HepG2 (cell line): ENCODE data around the gene NCKIPSD. TPM values are rescaled to one million over a fixed set of nuclear protein-coding genes. Genes with fewer than 3 reads are reported as not detected.
A peak's percentile ranks its signal among the peaks of the same experiment; 100 is the strongest.

Experiments
- HDAC6 ChIP-seq: fragments of 200-600 bp; sonication (generic); IDR thresholded peaks from 2 replicates; pipeline ENCODE4 v1.7.0; 2017; ENCODE audit warnings: mild to moderate bottlenecking, antibody characterized with exemption, low read length, low read depth
- HOXD1 ChIP-seq: sonication (generic); formaldehyde crosslinking; IDR thresholded peaks from 2 replicates; pipeline ENCODE4 v1.5.0; 2020; ENCODE audit warnings: missing genetic modification reagents
- JDP2 ChIP-seq: sonication (generic); formaldehyde crosslinking; IDR thresholded peaks from 2 replicates; pipeline ENCODE4 v1.8.1; 2022; ENCODE audit warnings: missing genetic modification reagents, borderline replicate concordance
- LBX2 ChIP-seq: sonication (generic); formaldehyde crosslinking; IDR thresholded peaks from 2 replicates; pipeline ENCODE4 v1.5.0; 2020; ENCODE audit warnings: missing genetic modification reagents, mild to moderate bottlenecking, borderline replicate concordance
- MLX ChIP-seq: IDR thresholded peaks from 2 replicates; pipeline ENCODE4 v1.6.1; 2016
- NCOA2 ChIP-seq: sonication (generic); formaldehyde crosslinking; IDR thresholded peaks from 2 replicates; pipeline ENCODE4 v1.8.0; 2022; ENCODE audit warnings: inconsistent platforms
- NCOA5 ChIP-seq: sonication (generic); formaldehyde crosslinking; IDR thresholded peaks from 2 replicates; pipeline ENCODE4 v1.4.0; 2020; ENCODE audit warnings: missing genetic modification reagents
- PRDM4 ChIP-seq: sonication (generic); formaldehyde crosslinking; IDR thresholded peaks from 2 replicates; pipeline ENCODE4 v1.9.0; 2021; ENCODE audit warnings: missing genetic modification reagents, borderline replicate concordance
- RAD21 ChIP-seq: fragments of 450-650 bp; formaldehyde crosslinking; IDR thresholded peaks from 2 replicates; pipeline ENCODE4 v1.5.0; 2020; ENCODE audit warnings: mild to moderate bottlenecking
- SRY ChIP-seq: sonication (generic); formaldehyde crosslinking; IDR thresholded peaks from 2 replicates; pipeline ENCODE4 v1.8.0; 2022; ENCODE audit warnings: mild to moderate bottlenecking, missing genetic modification reagents
- TEAD2 ChIP-seq: sonication (generic); formaldehyde crosslinking; IDR thresholded peaks from 2 replicates; pipeline ENCODE4 v1.9.0; 2021; ENCODE audit warnings: missing genetic modification reagents
- ZFY ChIP-seq: sonication (generic); formaldehyde crosslinking; IDR thresholded peaks from 2 replicates; pipeline ENCODE4 v1.4.0; 2020; ENCODE audit warnings: missing genetic modification reagents
- ZNF512 ChIP-seq: sonication (generic); formaldehyde crosslinking; IDR thresholded peaks from 2 replicates; pipeline ENCODE4 v1.4.0; 2020; ENCODE audit warnings: mild to moderate bottlenecking, missing genetic modification reagents
- ZNF513 ChIP-seq: sonication (generic); formaldehyde crosslinking; conservative IDR thresholded peaks from 2 replicates; pipeline ENCODE4 v1.5.0; 2020; ENCODE audit warnings: missing genetic modification reagents
- polyA plus RNA-seq, 8 experiments: library from polyadenylated mRNA; depleted of rRNA in 3 of 8; stranded (reverse) in 7 of 8; unstranded in 1 of 8; fragments of >200 nt; fragmentation: Illumina TruSeq in 4 of 8; extraction: Trizol in 4 of 8; gene quantifications; 2 replicates each; pipeline versions ENCODE4 v1.2.1 to v1.2.3, GENCODE V29; 2011 to 2016; ENCODE audit warnings: low read depth in 4 of 8, missing spikeins in 1 of 8, mixed read lengths in 1 of 8; ENCODE audit not compliant: insufficient read depth in 1 of 8
- total RNA-seq, 5 experiments: library from RNA; depleted of rRNA; stranded (reverse); fragments of >200 nt; fragmentation: Illumina TruSeq; extraction: Trizol; gene quantifications; 2 replicates each; pipeline ENCODE4 v1.2.3, GENCODE V29; 2016; ENCODE audit warnings: low read depth in 1 of 5
- TF ChIP-seq, protein P1 (sequence below): sonication (generic); formaldehyde crosslinking; IDR thresholded peaks from 2 replicates; pipeline ENCODE4 v1.5.0; 2020; ENCODE audit warnings: missing genetic modification reagents
- TF ChIP-seq, protein P2 (sequence below): sonication (generic); formaldehyde crosslinking; IDR thresholded peaks from 2 replicates; pipeline ENCODE4 v1.4.0; 2020; ENCODE audit warnings: missing genetic modification reagents
- TF ChIP-seq, protein P3 (sequence below): IDR thresholded peaks from 2 replicates; pipeline ENCODE4 v1.6.1; 2016; ENCODE audit warnings: missing compliant biosample characterization, missing genetic modification reagents, borderline replicate concordance

NCKIPSD gene
- total and polyA plus RNA-seq, 2 of the 13 experiments (the other 11 are each of a cell fraction or from before 2014, with no cell fraction given) = 13.5 to 35.2 TPM

- no peak for TF ChIP-seq MLX (CRISPR knock-in tag)
- TF ChIP-seq, protein P1, sequence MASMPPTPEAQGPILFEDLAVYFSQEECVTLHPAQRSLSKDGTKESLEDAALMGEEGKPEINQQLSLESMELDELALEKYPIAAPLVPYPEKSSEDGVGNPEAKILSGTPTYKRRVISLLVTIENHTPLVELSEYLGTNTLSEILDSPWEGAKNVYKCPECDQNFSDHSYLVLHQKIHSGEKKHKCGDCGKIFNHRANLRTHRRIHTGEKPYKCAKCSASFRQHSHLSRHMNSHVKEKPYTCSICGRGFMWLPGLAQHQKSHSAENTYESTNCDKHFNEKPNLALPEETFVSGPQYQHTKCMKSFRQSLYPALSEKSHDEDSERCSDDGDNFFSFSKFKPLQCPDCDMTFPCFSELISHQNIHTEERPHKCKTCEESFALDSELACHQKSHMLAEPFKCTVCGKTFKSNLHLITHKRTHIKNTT (CRISPR knock-in tag) = 0 out of 2 replicates have a peak, but pooled peaks have one; percentile 27
- TF ChIP-seq, protein P2, sequence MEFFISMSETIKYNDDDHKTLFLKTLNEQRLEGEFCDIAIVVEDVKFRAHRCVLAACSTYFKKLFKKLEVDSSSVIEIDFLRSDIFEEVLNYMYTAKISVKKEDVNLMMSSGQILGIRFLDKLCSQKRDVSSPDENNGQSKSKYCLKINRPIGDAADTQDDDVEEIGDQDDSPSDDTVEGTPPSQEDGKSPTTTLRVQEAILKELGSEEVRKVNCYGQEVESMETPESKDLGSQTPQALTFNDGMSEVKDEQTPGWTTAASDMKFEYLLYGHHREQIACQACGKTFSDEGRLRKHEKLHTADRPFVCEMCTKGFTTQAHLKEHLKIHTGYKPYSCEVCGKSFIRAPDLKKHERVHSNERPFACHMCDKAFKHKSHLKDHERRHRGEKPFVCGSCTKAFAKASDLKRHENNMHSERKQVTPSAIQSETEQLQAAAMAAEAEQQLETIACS = peak; percentile 96
- TF ChIP-seq NCOA2 = peak; percentile 12; the same call in 1 of the 2 replicates
- no peak for TF ChIP-seq HDAC6
- TF ChIP-seq NCOA5 (CRISPR knock-in tag) = no peak
- TF ChIP-seq, protein P3, sequence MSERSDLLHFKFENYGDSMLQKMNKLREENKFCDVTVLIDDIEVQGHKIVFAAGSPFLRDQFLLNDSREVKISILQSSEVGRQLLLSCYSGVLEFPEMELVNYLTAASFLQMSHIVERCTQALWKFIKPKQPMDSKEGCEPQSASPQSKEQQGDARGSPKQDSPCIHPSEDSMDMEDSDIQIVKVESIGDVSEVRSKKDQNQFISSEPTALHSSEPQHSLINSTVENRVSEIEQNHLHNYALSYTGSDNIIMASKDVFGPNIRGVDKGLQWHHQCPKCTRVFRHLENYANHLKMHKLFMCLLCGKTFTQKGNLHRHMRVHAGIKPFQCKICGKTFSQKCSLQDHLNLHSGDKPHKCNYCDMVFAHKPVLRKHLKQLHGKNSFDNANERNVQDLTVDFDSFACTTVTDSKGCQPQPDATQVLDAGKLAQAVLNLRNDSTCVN = peak; percentile 75; the same call in 1 of the 2 replicates
- no peak for TF ChIP-seq JDP2 (CRISPR knock-in tag)
- peak; percentile 63; the same call in 1 of the 2 replicates for TF ChIP-seq ZNF513 (CRISPR knock-in tag)
- peak; percentile 81; the same call in 1 of the 2 replicates for TF ChIP-seq RAD21
- TF ChIP-seq SRY = peak; percentile 93
- TF ChIP-seq ZFY = peak; percentile 96
- no peak; the same call in 1 of the 2 replicates for TF ChIP-seq LBX2 (CRISPR knock-in tag)
- TF ChIP-seq TEAD2 (CRISPR knock-in tag) = no peak
- TF ChIP-seq HOXD1 (CRISPR knock-in tag) = no peak
- 0 out of 2 replicates have a peak, but pooled peaks have one; percentile 38 for TF ChIP-seq ZNF512
- no peak for TF ChIP-seq PRDM4 (CRISPR knock-in tag)
Observed at GRCh38 chr3:48685603-48686511, at the start of gene NCKIPSD (continued).
